Parathyroid adenoma (tissue), 2 donors: Measurements from ENCODE around the gene CPSF3.

Experiments
- H2AFZ ChIP-seq: fragments of 300-600 bp; sonication (generic); one replicate; pipeline ENCODE4 v1.7.0; 2017; ENCODE audit warnings: antibody characterized with exemption, mild to moderate bottlenecking
- H3K27ac ChIP-seq: fragments of 300-600 bp; sonication (generic); one replicate; pipeline ENCODE4 v1.7.0; 2017
- H3K27me3 ChIP-seq: fragments of 300-600 bp; sonication (generic); one replicate; pipeline ENCODE4 v1.7.0; 2017; ENCODE audit warnings: low read length; ENCODE audit not compliant: control insufficient read depth, insufficient read depth
- H3K36me3 ChIP-seq: fragments of 300-600 bp; sonication (generic); one replicate; pipeline ENCODE4 v1.7.0; 2017; ENCODE audit warnings: low read length; ENCODE audit not compliant: control insufficient read depth, insufficient read depth
- H3K4me1 ChIP-seq: fragments of 300-600 bp; sonication (generic); one replicate; pipeline ENCODE4 v1.7.0; 2017; ENCODE audit warnings: control low read depth
- H3K4me2 ChIP-seq: fragments of 300-600 bp; sonication (generic); one replicate; pipeline ENCODE4 v1.7.0; 2017; ENCODE audit warnings: low read length
- H3K4me3 ChIP-seq: fragments of 300-600 bp; sonication (generic); one replicate; pipeline ENCODE4 v1.7.0; 2017; ENCODE audit warnings: low read depth, low read length
- H3K79me2 ChIP-seq: fragments of 300-600 bp; sonication (generic); one replicate; pipeline ENCODE4 v1.7.0; 2017; ENCODE audit warnings: control low read depth
- H3K9ac ChIP-seq: fragments of 300-600 bp; sonication (generic); one replicate; pipeline ENCODE4 v1.7.0; 2017; ENCODE audit warnings: mild to moderate bottlenecking
- H3K9me3 ChIP-seq: fragments of 300-600 bp; sonication (generic); one replicate; pipeline ENCODE4 v1.7.0; 2017; ENCODE audit warnings: low read length; ENCODE audit not compliant: control insufficient read depth
- TF ChIP-seq, protein P1 (sequence below): fragments of 300-600 bp; sonication (generic); IDR thresholded peaks from one replicate; pipeline ENCODE4 v1.7.0; 2017; ENCODE audit warnings: antibody characterized with exemption, mild to moderate bottlenecking
- donor health status: primary hyperparathyroidism.

The CPSF3 gene

GRCh38 chr2:9484533-9484932 is 61.1 kb downstream of the CPSF3 start:
- Histone ChIP-seq H3K27me3 (no peaks in the 10 kb centered on the region), H3K4me2 (no peak overlapping the region), H3K27ac (no peak overlapping the region), H3K4me3 (no peak overlapping the region), H2AFZ (no peak overlapping the region), H3K9me3 (no peaks in the 10 kb centered on the region), H3K36me3 (no peaks in the 10 kb centered on the region), H3K79me2 (no peaks in the 10 kb centered on the region), H3K4me1 (no peaks in the 10 kb centered on the region), H3K9ac (no peak overlapping the region)
- TF ChIP-seq, protein P1, sequence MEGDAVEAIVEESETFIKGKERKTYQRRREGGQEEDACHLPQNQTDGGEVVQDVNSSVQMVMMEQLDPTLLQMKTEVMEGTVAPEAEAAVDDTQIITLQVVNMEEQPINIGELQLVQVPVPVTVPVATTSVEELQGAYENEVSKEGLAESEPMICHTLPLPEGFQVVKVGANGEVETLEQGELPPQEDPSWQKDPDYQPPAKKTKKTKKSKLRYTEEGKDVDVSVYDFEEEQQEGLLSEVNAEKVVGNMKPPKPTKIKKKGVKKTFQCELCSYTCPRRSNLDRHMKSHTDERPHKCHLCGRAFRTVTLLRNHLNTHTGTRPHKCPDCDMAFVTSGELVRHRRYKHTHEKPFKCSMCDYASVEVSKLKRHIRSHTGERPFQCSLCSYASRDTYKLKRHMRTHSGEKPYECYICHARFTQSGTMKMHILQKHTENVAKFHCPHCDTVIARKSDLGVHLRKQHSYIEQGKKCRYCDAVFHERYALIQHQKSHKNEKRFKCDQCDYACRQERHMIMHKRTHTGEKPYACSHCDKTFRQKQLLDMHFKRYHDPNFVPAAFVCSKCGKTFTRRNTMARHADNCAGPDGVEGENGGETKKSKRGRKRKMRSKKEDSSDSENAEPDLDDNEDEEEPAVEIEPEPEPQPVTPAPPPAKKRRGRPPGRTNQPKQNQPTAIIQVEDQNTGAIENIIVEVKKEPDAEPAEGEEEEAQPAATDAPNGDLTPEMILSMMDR: no peak

DNA sequence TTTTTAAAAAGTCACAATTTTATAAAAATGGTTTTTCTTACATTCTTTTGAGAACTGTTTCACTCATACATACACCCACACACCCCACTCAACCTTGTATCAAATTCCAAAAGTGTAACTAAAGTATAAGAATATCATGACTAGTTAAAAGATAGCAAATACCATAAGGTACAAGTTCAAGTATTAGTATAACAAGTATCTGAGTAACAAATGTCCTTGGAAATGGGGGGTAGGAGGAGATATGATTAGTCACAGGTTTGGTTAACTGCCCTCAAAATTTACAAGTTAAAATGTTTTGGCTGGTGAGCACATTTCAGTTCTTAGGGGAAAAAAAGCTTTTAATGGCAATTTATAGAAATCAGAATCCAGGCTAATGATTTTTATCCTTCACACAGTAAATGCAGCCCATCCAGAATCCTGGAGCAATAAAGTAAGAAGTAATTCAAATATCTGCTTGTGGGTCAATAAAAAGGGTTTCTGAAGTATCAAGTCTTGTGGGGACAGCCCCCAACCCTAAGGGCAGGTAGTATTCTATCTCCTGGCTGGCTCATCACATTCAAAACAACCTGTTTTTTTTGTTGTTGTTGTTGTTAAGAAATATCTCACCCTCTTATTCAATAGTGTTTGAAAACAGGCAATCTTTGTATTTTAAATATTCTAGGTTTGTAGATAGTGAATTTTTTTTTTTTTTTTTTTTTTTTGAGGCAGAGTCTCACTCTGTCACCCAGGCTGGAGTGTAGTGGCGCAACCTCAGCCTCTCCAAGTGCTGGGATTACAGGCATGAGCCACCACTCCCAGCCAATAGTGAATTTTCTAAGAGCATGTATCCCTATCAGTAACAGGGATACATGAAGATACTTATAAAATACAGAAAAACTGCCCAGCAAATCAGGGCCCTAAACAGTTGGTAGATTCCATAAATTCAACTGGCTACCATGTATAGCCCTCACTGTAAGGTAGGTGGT is 65.4 kb downstream of the CPSF3 start:
- no peaks in the 10 kb centered on the region for H3K4me1 ChIP-seq
- no peaks in the 10 kb centered on the region for H3K36me3 ChIP-seq
- H3K4me2 ChIP-seq: no peak overlapping the region
- H3K27me3 ChIP-seq: no peaks in the 10 kb centered on the region
- H3K27ac ChIP-seq: no peak overlapping the region
- H3K79me2 ChIP-seq: no peaks in the 10 kb centered on the region
- H3K9ac ChIP-seq: no peak overlapping the region
- H3K4me3 ChIP-seq: no peak overlapping the region
- TF ChIP-seq, protein P1: no peak
- H2AFZ ChIP-seq: no peak overlapping the region
- H3K9me3 ChIP-seq: no peaks in the 10 kb centered on the region

GRCh38 chr2:9490789-9491188 is 67.3 kb downstream of the CPSF3 start:
- Histone ChIP-seq H3K79me2 (no peaks in the 10 kb centered on the region), H2AFZ (no peak overlapping the region), H3K27me3 (no peaks in the 10 kb centered on the region), H3K27ac (no peak overlapping the region), H3K9ac (no peak overlapping the region), H3K4me1 (no peaks in the 10 kb centered on the region), H3K4me2 (no peak overlapping the region), H3K9me3 (no peaks in the 10 kb centered on the region), H3K36me3 (no peaks in the 10 kb centered on the region), H3K4me3 (no peak overlapping the region)
- TF ChIP-seq, protein P1: no peak

GRCh38 chr2:9492927-9493326 is 69.5 kb downstream of the CPSF3 start:
- no peak overlapping the region for H3K27ac ChIP-seq
- H3K36me3 ChIP-seq: no peaks in the 10 kb centered on the region
- no peaks in the 10 kb centered on the region for H3K79me2 ChIP-seq
- no peak overlapping the region for H2AFZ ChIP-seq
- no peaks in the 10 kb centered on the region for H3K9me3 ChIP-seq
- TF ChIP-seq, protein P1: no peak
- no peaks in the 10 kb centered on the region for H3K4me1 ChIP-seq
- H3K9ac ChIP-seq: no peak overlapping the region
- no peaks in the 10 kb centered on the region for H3K27me3 ChIP-seq
- no peak overlapping the region for H3K4me3 ChIP-seq
- no peak overlapping the region for H3K4me2 ChIP-seq
